ENCODE measurements around the gene SEC23A. TPM values are rescaled to one million over a fixed set of nuclear protein-coding genes. Genes with fewer than 3 reads are reported as not detected.

The SEC23A gene
- total RNA-seq, 1 donor from 2014 or later, result 80.5 TPM

GRCh38 chr14:38982837-38983236 is 120.2 kb downstream of the SEC23A start:
- no peak for DNase-seq (ENCODE audit: low read depth)
- no peak for TF ChIP-seq CTCF (conservative IDR thresholded peaks at IDR 0.05; ENCODE audit: low read depth, low read length)
- no peak overlapping the region for H3K4me3 ChIP-seq (ENCODE audit: low read depth, low read length)

- no peak overlapping the region for H3K4me3 ChIP-seq (ENCODE audit: low read depth, low read length)
- TF ChIP-seq CTCF (conservative IDR thresholded peaks at IDR 0.05; ENCODE audit: low read depth, low read length), result no peak
- DNase-seq (ENCODE audit: low read depth), result no peak
Measured at GRCh38 chr14:38982278-38982677, 120.8 kb downstream of the SEC23A start.

Other genes with a start within 250 kb of the SEC23A start
- 49.0 and 51.9 TPM in 2 replicates for gene GEMIN2, start 11.1 kb upstream of the SEC23A start, total RNA-seq
- 12.3 and 12.9 TPM in 2 replicates for gene TRAPPC6B, start 67.1 kb upstream of the SEC23A start, total RNA-seq
- gene PNN, start 72.0 kb upstream of the SEC23A start, total RNA-seq, result 30.4 and 43.4 TPM in 2 replicates
- 10.4 and 12.1 TPM in 2 replicates for gene MIA2, start 130.7 kb upstream of the SEC23A start, total RNA-seq